ENCODE measurements around the gene P2RY12.
"Not testable (repeated sequence)": the region's sequence is repeated elsewhere in the genome, so short reads cannot be mapped to it uniquely, and the experiment has no call there.

Gene P2RY12

DNA sequence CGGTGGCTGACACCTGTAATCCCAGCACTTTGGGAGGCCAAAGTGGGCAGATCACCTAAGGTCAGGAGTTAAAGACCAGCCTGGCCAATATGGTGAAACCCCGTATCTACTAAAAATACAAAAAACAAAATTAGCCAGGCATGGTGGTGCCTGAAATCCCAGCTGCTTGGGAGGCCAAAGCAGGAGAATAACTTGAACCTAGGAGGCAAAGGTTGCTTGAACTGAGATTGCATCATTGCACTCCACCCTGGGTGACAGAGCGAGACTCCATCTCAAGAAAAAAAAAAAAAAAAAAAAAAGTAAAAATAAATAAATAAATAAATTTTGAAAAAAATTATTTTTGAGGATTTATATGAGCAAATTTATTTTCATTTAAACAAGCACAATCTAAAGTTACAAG is 7.6 kb upstream of the P2RY12 start:
- DNase-seq, result not testable (repeated sequence)

DNA sequence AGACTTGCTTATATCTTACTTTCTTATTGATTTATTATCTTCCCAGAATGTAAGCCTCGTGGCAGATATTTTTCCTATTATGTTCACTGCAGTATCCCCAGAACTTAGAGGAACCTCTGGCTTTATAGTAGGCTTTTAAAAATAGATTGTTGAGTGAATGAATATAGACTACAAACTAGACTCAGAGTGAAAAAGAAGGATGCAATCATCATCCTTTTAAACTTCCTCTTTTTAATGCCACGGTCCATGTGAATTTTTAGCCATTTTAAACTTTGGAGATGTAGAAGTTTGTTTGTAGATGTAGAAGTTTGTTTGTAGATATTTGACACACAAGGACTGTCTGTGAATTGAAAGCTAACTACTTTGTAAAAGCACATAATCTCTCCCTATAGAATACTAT is 7.2 kb upstream of the P2RY12 start:
- DNase-seq, result no peak

DNA sequence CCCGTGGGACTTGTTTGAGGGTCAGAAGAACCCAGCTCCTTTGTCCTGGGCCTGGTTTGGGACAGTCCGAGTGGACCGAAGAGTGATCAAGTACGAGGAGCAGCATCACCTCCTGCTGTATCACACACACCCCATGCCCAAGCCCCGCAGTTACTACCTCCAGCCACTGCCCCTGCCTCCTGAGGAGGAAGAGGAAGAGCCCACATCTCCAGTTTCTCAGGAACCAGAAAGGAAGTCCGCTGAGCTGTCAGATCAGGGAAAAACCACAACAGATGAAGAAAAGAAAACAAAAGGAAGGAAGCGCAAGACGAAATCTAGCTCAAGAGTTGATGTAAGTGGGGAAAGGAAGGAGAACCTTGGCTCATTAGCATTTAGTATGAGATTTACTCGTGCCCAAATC is 3.3 kb upstream of the P2RY12 start:
- no peak for DNase-seq

DNA sequence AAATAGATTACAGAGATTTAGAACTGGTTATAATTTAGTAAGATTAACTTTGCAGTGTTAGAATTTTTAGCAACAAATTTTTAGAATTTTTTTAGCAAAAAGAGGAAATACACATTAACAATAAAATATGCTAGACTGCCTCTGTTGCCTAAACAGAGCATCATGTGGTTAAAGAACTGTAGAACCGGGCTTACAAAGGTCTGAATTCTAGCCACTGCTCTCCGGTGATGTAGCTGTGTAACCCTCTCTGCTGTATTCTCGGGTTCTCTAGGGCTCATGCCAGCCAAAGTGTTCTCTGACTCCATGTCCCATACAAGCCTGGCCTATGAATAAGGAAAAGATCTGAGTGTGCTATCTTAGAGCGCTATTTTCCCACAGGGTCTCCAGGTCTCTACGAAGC is 2.9 kb upstream of the P2RY12 start:
- DNase-seq, result no peak

DNA sequence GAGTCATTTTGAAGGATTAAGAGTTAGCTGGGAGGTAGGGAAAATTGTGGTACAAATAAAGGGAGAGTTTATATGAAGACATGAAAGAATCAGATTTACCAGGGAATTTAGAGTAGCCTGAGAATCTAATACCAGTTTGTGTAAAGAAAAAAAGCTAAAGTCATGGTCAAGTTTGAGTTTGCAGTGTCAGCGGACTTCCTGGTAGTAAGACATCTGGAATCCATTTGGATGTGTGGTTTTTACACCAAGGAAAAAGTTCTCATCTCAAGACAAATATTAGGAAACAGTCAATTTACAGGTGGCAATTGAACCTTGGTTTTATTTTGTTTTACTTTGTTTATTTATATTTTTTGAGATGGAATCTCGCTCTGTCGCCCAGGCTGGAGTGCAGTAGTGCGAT is 1.5 kb upstream of the P2RY12 start:
- no peak for DNase-seq

DNA sequence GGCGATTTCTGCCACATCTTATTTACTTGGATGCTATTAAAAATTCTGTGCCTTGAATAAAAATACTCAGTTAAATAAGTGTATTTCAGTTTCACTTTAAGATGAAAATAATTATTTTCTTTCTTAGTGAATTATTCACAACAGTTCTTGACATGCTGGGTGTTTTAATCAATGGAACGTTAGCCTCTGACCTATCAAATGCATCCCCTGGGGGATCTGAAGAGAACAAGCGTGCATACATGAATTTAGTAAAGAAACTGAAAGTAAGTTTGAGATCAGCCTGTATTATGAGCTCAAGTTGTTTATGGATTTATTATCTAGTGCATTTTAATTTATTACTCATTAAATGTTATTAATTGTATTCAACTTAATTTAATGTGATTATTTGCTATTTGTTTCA is 597 bp downstream of the P2RY12 start:
- DNase-seq, result no peak

DNA sequence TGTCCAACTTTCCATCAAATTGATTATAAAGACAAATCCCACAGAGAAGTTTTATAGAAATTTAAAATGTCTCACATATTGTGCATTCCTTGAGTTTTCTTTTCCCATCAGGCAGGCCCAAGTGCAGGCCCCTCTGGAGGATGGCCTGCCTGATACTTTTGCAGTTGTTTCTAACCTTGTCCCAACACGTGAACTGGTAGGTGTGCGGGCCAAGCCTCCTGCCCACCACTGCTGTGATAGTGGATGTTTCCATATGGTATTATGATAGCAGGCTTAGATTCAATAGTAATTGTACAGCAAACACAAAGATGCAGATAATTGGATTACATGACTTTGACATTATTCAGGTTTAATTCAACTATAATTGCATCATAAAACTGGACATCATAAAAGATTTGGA is 1.4 kb downstream of the P2RY12 start:
- DNase-seq, result no peak

DNA sequence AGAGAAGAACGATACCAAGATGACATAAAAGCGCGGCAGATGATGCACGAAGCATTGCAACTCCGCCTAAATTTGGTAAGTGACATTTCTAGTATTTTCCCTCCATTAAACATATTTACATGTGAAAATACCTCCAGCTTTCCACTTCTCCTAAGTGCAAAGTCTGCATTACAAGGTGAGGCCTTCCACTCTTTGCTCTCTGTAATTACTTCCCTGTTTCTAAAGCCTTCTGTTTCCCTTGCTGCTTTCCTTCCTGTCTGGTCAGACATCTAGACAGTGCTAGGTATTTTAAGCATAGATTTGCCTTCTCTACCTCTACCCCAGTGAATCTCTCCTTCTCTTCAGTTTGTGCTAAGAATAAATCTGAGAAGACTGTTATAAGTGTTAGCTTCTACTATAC is 1.9 kb downstream of the P2RY12 start:
- no peak for DNase-seq

DNA sequence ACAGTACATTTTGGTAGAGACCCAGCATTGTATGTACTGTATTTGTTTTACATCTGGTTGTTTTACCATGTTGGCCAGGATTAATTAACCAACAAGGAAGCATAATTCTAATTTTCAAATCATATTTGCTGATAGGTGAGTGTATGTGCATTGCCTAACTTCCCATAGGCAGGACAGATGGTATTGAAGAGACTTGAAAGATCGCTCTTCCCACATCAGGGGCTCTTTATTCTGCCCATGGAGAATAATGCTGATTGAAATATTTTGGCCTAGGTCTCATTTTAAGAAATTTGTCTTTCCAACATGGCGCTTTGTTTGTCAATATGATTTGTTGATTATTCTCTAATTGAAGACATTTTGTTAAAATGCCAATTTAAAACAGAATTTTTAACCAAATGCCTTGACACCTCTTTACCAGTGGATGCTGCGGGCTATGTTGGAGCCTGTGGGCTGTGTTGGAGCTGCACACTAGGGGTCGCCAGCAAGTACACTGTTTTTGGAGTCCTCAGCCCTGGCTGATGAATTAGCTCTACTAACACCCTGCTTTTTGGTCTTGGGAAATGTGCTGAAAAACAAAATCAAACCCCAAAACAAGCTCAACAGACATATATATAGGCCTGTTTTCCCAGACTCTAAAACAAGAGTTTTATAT is 5.3 kb downstream of the P2RY12 start:
- no peak for DNase-seq

DNA sequence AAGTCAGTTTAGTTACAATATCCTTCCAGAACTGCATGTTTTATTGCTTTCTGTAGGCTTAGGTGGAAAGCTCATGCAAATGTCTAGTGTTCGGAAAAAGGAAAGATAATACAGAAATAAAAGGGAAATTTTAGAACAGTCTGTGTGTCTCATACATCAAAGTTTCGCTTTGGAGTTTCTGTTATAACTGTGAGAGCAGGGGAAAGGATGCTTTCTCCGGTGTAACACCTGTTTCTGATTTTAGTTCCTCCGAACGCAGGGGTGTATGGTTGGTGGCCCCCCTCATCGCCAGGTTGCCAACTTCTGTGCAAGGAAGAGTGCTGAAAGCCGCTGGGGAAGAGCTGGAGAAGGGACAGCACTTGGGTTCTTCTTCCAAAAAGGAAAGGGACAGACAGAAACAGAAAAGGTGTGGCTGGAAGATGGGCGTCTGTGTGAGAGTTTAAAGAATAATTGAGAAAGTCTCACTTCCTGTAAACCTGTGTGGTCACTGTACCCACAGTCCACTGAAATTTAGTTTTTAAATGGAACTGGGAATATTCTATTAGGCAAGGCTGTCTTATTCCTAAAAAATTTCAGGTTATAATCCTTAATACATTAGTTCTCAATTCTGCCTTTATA is 6.7 kb downstream of the P2RY12 start:
- DNase-seq, result no peak

DNA sequence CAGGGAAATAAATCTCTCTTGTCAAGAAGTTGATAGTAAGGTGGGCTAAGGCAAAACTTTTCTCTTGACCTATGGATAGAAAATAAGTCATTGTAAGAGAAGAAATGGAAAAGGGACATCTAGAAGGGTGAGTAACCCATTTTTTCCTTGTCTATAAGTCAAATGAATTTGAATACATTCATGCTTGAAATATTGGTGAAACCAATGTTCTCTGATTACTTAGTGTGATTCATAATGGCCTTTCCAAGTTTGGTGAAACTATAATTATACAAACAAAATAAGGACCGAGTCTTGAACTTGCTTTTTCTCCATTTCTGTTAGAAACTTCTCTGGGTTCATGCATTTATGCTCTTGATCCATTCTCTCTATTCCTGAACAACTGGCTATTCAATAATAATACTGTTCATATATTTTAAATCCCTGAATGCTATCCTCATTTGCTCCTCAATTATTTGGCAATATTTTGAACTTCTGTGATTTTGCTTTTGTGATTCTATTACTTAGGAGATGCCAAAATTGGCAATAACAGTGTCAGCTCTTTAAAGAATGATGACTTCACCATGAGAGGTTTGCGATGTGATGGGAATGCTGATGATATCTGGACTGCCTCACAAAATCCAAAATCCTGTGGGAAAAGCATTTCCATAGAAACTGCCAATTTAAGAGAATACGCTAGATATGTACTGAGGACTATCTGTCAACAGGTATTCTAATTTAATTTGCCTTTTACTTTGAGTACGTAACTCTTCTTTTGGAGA is 12.3 kb downstream of the P2RY12 start:
- DNase-seq, result no peak

DNA sequence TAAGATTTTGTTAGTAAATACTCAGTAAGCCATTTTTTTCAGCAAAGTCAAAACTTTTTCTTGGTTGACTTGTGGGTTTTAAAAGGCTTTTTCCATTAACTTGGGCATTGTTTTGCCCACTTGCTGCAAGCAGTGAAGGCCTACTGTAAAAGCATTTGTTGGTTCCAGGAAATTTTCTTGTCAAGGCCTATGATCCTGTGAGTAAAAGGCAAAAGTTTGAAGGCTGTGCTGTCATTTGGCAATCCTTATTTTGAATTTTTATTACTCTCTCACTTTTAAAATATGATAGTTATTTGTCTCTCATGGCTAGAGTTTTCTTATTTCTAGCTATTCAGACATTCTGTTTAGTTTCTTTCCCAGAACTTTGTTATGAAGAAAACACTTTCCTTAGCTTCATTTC is 13.0 kb downstream of the P2RY12 start:
- DNase-seq, result no peak

DNA sequence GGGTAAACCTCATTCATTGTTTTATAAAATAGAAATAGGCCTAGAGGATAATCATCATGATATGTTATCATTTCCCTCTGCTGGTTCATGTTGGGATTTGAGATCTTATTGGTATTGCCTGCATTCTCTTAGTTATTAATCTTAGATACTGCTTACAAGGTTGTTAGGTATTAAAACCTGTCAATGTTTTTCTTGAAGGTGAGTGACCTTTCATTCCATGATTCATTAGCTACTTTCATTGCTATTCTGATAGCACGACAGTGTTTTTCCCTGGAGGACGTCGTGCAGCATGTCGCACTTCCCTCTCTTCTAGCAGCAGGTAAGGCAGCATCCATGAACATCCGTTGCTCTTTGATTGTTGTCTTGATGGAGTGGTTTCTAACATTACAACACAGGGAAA is 17.1 kb downstream of the P2RY12 start:
- DNase-seq, result no peak

DNA sequence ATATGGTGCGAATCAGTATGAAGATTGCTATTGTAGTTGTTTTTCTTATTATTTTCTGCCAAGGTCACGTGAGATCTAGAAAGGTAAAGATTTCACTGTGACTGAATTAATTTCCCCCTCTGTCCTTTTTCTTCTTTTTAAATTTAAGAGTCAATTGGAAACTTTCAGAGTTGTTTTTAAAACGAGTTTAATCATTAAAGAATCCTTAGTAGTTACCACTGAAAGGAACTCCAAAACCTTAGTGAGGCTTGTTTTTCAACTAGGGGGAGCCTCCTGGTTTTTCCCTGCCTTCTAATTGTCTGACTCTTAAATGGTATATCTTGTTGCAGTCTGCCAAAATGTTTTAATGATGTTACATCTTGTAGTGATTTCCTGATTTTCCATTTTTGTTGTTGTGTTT is 17.6 kb downstream of the P2RY12 start:
- no peak for DNase-seq

DNA sequence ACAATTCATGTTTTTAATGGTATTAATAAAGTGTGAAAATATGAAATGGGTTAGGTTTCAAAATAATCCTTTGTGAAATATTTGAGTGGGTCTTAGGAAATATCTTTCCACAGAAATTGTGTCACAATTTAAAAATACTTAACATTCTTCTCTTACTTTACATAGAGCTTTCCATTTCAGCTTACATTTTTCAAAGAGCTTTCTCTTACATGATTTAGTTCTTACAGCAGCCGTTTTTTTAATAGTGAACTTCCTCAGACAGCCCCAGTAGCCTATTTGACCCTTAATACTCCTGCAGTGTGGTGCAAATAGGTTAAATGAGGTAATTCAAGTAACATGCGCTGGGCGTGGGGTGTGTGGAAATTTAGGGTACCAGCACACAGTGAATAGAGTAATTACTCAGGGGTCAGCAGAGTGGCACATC is 21.8 kb downstream of the P2RY12 start:
- DNase-seq, result no peak

DNA sequence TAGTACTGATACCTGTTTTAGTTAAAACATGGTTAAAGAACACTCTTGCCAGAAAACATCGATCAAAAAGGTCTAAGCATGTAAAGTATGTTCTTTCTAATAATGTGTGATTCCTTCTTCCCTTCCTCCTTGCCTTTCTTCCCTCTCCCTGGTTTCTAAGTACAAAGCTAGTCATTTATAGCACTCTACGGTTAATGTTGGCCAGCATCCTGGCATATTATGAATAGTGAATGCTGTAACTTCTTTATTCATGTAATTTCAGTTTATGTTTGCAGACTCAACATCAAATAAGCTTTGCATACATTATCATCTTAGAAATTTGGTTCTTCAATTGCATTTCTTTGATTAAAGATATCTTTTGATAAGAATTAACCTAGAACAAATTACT is 27.1 kb downstream of the P2RY12 start:
- no peak for DNase-seq

DNA sequence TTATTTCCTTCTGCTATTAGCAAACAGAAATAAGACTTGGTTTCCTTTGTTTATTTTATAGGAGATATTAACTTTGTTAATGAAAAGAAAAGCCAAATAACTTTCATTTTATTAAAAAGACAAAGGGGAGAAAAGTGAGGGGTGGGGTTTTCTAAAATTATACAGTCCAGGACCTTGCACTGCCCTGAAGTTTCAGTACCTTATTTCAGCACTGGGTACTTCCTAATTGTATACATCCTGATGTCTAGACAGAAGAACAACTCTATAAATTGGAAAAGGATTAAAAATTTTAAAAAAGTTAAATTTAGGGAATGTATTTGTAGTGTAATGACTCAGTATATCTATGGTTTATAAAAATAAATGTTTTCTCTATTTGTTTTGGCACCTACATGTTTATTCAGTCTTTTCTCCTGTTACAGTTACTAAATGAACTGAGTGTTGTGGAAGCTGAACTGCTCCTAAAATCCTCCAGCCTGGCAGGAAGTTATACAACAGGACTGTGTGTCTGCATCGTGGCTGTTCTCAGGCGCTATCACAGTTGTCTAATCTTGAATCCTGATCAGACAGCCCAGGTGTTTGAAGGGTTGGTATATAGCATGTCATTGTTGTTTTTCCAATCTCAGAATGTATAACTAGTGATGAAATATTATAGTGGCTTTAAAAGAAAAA is 27.6 kb downstream of the P2RY12 start:
- peak; percentile 4 for DNase-seq

DNA sequence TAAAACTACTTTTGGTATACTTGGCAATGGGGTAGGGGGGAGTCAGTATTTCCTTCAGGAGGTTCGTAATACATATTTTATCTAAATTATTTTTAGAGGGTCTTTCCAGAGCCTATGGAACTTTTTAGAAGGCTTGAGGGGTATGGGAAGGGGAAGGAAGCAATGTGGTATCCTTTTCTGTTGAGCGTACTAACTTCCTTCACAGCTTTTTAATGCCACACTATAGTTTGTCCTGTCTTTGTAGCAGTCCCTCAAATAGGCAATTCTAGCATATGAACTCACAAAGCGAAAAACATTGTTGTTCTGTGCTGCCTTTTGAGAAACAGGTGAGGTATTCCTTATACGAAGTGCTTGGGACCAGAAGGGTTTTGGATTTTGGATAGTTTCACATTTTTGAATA is 32.9 kb downstream of the P2RY12 start:
- DNase-seq, result no peak

DNA sequence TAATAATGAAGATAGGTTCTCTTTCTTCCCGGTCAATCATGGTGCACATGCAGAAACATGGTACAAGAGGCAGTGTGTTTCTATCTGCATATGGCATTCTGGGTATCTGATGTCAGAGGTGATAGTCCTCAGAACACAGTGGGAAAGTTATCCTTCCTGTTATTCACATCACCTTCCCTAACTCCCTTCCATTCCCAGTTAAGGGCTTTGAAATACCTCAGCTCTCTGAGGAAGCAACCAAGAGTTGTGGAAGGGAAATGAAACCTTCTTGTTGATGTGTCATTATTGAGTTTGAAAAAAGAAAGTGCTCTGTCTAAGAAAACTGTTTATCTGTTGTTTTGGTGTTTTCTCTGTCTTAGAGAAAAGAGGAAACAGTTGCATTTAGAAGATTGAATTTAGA is 33.3 kb downstream of the P2RY12 start:
- no peak for DNase-seq

DNA sequence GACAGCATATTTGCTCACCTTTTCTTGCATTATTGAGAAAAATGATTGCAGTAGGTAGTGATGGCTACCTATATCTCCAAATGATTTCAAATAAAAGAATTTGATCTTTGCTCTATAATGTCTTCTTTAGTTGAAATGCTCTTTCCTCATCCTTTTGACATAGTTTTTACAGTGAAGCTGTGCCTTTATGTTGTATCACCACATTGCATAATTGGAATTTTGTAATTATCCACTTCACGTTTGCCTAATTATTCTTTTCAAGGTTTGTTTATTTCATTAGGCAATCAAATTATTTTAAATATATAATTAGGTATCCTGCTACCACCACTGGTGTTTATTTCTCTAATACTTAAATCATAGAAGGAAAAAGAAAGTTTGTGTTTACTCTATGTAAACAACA is 33.9 kb downstream of the P2RY12 start:
- no peak for DNase-seq

DNA sequence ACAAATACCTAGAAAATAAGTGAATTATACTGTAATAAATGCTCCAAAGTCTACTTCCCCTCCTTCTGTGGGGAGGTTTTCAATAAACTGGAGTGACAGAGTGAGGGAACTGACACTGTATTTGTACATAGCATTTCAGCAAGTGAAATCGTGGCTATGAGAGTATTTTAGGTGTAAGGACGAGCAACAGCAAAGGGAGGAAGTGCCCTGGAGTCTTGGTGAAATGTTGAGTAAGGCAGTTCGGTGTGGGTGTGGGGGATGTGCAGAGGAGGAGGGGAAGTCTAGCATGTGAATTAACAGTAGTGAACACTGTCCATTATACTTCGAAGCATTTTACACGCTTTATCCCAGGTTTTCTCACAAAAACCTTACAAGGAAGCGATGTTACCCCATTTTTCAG is 37.1 kb downstream of the P2RY12 start:
- no peak for DNase-seq

DNA sequence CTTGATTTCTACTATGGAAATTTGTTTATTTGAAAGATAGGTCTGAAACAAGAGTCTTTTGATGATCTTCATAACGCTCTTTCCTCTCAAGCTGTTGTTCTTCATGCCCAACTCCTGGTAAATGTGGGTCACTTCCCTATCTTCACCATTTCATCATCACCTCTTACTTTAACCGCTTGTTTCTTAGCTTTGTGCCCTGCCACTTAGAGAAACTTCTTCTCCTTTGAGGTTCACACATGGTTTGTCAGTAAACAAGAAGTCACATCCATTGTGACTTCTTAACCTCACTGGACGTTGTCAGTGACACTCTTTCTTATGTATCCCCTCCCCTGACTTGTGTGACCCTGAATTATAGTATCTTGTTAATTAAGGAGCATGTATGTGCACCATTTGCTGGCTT is 38.3 kb downstream of the P2RY12 start:
- DNase-seq, result no peak

DNA sequence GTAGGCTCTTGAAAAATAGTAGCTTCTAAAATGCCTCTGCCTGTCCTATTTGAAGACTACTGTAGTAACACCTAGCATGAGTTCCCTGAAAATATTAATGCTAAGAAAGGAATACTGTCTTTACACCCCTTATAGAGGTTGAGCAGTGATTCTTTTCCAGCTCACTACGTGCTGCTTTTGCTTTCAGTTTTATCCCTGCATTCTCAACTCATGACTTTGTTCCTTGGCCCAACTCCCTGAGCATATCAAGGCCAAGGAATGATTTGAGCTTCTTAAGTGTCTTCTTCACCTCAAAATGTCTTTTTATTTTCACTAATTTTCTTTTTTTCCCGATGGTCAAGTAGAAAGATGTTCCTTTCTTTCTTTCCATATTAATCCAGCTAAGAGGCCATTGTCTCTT is 38.7 kb downstream of the P2RY12 start:
- DNase-seq, result no peak

DNA sequence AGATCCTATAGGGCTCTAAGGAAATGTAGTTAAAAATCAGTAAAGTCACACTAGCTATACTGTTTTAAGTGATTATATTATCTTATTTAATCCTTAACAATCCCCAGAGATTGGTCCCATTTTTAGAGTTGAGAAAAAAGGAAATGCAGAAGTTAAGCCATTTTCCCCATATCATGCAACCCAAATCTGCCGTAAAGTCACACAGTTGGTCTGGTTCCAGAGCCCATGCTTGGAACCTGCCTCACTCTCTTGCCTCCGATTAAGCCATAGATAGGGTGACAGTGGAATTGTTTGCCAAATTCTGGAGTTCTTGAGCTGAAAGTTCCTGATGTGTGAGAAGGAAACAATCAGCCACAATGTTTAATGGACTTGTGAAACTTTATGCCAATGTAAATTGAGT is 52.9 kb downstream of the P2RY12 start:
- DNase-seq, result no peak

Data from NCI-H774 (cell line).